K562 (cell line): ENCODE measurements around the gene FLAD1. TPM values are rescaled to one million over a fixed set of nuclear protein-coding genes. Genes with fewer than 3 reads are reported as not detected.

Experiments
- GATAD2A ChIP-seq: fragments of 450-650 bp; IDR thresholded peaks from 2 replicates; pipeline ENCODE4 v1.6.1; 2017
- GTF3C2 ChIP-seq: IDR thresholded peaks from 3 replicates; pipeline ENCODE4 v1.6.1; 2011; ENCODE audit warnings: borderline replicate concordance, mild to moderate bottlenecking, moderate library complexity; ENCODE audit not compliant: insufficient read length; ENCODE audit errors: extremely low read depth
- SMAD4 ChIP-seq: fragments of 250-450 bp; sonication (Bioruptor Pico); conservative IDR thresholded peaks from 2 replicates; pipeline ENCODE4 v1.8.0; 2021; ENCODE audit warnings: inconsistent platforms, mild to moderate bottlenecking, moderate library complexity
- TAF1 ChIP-seq: IDR thresholded peaks from 2 replicates; pipeline ENCODE4 v1.6.1; 2011; ENCODE audit warnings: mild to moderate bottlenecking, low read length, moderate library complexity; ENCODE audit not compliant: insufficient read depth, control insufficient read depth, severe bottlenecking; ENCODE audit errors: extremely low read depth
- TSC22D4 ChIP-seq: fragments of 450-650 bp; IDR thresholded peaks from 2 replicates; pipeline ENCODE4 v1.6.1; 2016; ENCODE audit warnings: missing genetic modification characterization, missing biosample characterization, control low read depth
- ZNF311 ChIP-seq: fragments of 250-450 bp; sonication (Bioruptor Pico); IDR thresholded peaks from 2 replicates; pipeline ENCODE4 v1.4.0; 2020; ENCODE audit warnings: mild to moderate bottlenecking, moderate library complexity
- ZNF740 ChIP-seq, 3 experiments: fragments of 200-800 bp in 1 of 3; sonication (Bioruptor generic) in 1 of 3; sonication (generic) in 1 of 3; formaldehyde crosslinking in 1 of 3; IDR thresholded peaks; 2 replicates each; pipeline versions ENCODE4 v1.6.1 to v1.8.0; 2016 to 2022; ENCODE audit warnings: mild to moderate bottlenecking in 2 of 3, missing compliant biosample characterization in 2 of 3, missing genetic modification characterization in 2 of 3, missing genetic modification reagents in 1 of 3
- polyA plus RNA-seq, 8 experiments: library from polyadenylated mRNA; depleted of rRNA in 4 of 8; stranded (reverse) in 5 of 8; unstranded in 3 of 8; fragments of >200 nt; fragmentation: Nextera tagmentation in 2 of 8; fragmentation: Illumina TruSeq in 1 of 8; extraction: Ambion mirVana in 2 of 8; extraction: Trizol in 1 of 8; gene quantifications; 2 replicates each; pipeline versions ENCODE4 v1.2.1 to v1.2.3, GENCODE V29; 2011 to 2014; ENCODE audit warnings: inconsistent platforms in 1 of 8, missing spikeins in 1 of 8
- total RNA-seq, 7 experiments: library from RNA; depleted of rRNA in 6 of 7; stranded (reverse); fragments of >200 nt in 6 of 7; fragmentation: Illumina TruSeq in 2 of 7; extraction: Trizol in 2 of 7; gene quantifications; 2 replicates each; pipeline versions ENCODE4 v1.2.1 to v1.2.3, GENCODE V29; 2011 to 2021; ENCODE audit warnings: low replicate concordance in 1 of 7
- TF ChIP-seq, protein P1 (sequence below): fragments of 450-650 bp; IDR thresholded peaks from 2 replicates; pipeline ENCODE4 v1.6.1; 2016; ENCODE audit warnings: mild to moderate bottlenecking, moderate library complexity

The FLAD1 gene
- total and polyA plus RNA-seq, 9 of the 15 experiments (the other 6 are each of a cell fraction or from before 2014, with no cell fraction given): 24.9 to 85.8 (median 67.0) TPM

GRCh38 chr1:155000726-155001424 is 17.7 kb downstream of the FLAD1 start (continued):
- TF ChIP-seq, protein P1, sequence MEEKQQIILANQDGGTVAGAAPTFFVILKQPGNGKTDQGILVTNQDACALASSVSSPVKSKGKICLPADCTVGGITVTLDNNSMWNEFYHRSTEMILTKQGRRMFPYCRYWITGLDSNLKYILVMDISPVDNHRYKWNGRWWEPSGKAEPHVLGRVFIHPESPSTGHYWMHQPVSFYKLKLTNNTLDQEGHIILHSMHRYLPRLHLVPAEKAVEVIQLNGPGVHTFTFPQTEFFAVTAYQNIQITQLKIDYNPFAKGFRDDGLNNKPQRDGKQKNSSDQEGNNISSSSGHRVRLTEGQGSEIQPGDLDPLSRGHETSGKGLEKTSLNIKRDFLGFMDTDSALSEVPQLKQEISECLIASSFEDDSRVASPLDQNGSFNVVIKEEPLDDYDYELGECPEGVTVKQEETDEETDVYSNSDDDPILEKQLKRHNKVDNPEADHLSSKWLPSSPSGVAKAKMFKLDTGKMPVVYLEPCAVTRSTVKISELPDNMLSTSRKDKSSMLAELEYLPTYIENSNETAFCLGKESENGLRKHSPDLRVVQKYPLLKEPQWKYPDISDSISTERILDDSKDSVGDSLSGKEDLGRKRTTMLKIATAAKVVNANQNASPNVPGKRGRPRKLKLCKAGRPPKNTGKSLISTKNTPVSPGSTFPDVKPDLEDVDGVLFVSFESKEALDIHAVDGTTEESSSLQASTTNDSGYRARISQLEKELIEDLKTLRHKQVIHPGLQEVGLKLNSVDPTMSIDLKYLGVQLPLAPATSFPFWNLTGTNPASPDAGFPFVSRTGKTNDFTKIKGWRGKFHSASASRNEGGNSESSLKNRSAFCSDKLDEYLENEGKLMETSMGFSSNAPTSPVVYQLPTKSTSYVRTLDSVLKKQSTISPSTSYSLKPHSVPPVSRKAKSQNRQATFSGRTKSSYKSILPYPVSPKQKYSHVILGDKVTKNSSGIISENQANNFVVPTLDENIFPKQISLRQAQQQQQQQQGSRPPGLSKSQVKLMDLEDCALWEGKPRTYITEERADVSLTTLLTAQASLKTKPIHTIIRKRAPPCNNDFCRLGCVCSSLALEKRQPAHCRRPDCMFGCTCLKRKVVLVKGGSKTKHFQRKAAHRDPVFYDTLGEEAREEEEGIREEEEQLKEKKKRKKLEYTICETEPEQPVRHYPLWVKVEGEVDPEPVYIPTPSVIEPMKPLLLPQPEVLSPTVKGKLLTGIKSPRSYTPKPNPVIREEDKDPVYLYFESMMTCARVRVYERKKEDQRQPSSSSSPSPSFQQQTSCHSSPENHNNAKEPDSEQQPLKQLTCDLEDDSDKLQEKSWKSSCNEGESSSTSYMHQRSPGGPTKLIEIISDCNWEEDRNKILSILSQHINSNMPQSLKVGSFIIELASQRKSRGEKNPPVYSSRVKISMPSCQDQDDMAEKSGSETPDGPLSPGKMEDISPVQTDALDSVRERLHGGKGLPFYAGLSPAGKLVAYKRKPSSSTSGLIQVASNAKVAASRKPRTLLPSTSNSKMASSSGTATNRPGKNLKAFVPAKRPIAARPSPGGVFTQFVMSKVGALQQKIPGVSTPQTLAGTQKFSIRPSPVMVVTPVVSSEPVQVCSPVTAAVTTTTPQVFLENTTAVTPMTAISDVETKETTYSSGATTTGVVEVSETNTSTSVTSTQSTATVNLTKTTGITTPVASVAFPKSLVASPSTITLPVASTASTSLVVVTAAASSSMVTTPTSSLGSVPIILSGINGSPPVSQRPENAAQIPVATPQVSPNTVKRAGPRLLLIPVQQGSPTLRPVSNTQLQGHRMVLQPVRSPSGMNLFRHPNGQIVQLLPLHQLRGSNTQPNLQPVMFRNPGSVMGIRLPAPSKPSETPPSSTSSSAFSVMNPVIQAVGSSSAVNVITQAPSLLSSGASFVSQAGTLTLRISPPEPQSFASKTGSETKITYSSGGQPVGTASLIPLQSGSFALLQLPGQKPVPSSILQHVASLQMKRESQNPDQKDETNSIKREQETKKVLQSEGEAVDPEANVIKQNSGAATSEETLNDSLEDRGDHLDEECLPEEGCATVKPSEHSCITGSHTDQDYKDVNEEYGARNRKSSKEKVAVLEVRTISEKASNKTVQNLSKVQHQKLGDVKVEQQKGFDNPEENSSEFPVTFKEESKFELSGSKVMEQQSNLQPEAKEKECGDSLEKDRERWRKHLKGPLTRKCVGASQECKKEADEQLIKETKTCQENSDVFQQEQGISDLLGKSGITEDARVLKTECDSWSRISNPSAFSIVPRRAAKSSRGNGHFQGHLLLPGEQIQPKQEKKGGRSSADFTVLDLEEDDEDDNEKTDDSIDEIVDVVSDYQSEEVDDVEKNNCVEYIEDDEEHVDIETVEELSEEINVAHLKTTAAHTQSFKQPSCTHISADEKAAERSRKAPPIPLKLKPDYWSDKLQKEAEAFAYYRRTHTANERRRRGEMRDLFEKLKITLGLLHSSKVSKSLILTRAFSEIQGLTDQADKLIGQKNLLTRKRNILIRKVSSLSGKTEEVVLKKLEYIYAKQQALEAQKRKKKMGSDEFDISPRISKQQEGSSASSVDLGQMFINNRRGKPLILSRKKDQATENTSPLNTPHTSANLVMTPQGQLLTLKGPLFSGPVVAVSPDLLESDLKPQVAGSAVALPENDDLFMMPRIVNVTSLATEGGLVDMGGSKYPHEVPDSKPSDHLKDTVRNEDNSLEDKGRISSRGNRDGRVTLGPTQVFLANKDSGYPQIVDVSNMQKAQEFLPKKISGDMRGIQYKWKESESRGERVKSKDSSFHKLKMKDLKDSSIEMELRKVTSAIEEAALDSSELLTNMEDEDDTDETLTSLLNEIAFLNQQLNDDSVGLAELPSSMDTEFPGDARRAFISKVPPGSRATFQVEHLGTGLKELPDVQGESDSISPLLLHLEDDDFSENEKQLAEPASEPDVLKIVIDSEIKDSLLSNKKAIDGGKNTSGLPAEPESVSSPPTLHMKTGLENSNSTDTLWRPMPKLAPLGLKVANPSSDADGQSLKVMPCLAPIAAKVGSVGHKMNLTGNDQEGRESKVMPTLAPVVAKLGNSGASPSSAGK: peak; percentile 69; the same call in 1 of the 2 replicates
- TF ChIP-seq GATAD2A: peak; percentile 77
- TF ChIP-seq SMAD4 (CRISPR knock-in tag): peak; percentile 98
- TF ChIP-seq ZNF740 (CRISPR knock-in tag; IDR thresholded peaks at IDR 0.05): peak; percentile 89
- peak in 1 of 2 experiments; percentile 85; a peak in 2 of 4 replicates for TF ChIP-seq ZNF740 (tag; IDR thresholded peaks at IDR 0.05)
- TF ChIP-seq TAF1: peak; percentile 89
- TF ChIP-seq GTF3C2: no peak
- TF ChIP-seq ZNF311 (CRISPR knock-in tag): peak; percentile 58; the same call in 1 of the 2 replicates
- no peak for TF ChIP-seq TSC22D4 (tag)
